ENCODE measurements around the gene MLLT1.

Gene MLLT1

GRCh38 chr19:6220385-6221191 lies 59.2 kb downstream of the MLLT1 start:
- no peak for DNase-seq

GRCh38 chr19:6219586-6220290 lies 60.0 kb downstream of the MLLT1 start:
- DNase-seq: no peak

- DNase-seq: no peak
Measured at GRCh38 chr19:6219147-6219525, 60.6 kb downstream of the MLLT1 start.

- DNase-seq: peak; percentile 28
Measured at GRCh38 chr19:6218491-6219146, 61.2 kb downstream of the MLLT1 start.

- DNase-seq: no peak
Measured at GRCh38 chr19:6217752-6218334, 61.9 kb downstream of the MLLT1 start.

GRCh38 chr19:6216996-6217751 lies 62.6 kb downstream of the MLLT1 start:
- peak; percentile 37 for DNase-seq

GRCh38 chr19:6216236-6216995 lies 63.4 kb downstream of the MLLT1 start:
- DNase-seq: no peak

- DNase-seq: no peak
Measured at GRCh38 chr19:6215701-6216235, 64.0 kb downstream of the MLLT1 start.

- no peak for DNase-seq
Measured at GRCh38 chr19:6214881-6215541, 64.8 kb downstream of the MLLT1 start.

GRCh38 chr19:6213696-6214641 lies 65.8 kb downstream of the MLLT1 start:
- no peak for DNase-seq

GRCh38 chr19:6213266-6213595 lies 66.5 kb downstream of the MLLT1 start:
- DNase-seq: no peak

- DNase-seq: no peak
Measured at GRCh38 chr19:6212403-6213265, 67.1 kb downstream of the MLLT1 start.

- no peak for DNase-seq
Measured at GRCh38 chr19:6211632-6212402, 68.0 kb downstream of the MLLT1 start.

- DNase-seq: no peak
Measured at GRCh38 chr19:6210721-6211600, 68.8 kb downstream of the MLLT1 start.

- no peak for DNase-seq
Measured at GRCh38 chr19:6210091-6210490, 69.7 kb downstream of the MLLT1 start.

GRCh38 chr19:6209680-6210079 lies 70.1 kb downstream of the MLLT1 start:
- DNase-seq: no peak

- no peak for DNase-seq
Measured at GRCh38 chr19:6209233-6209632, 70.5 kb downstream of the MLLT1 start.
